Stimulated activated naive CD8-positive, alpha-beta T cell treated with anti-CD3 and anti-CD28 coated beads, Interleukin-15, Interleukin-2, amounts not matched to agents 100 U/mL and 50 U/mL, for 24 hours (primary cell): Measurements from ENCODE around the gene XRN1.
A peak's percentile ranks its signal among the peaks of the same experiment; 100 is the strongest.
"Not testable (repeated sequence)": the region's sequence is repeated elsewhere in the genome, so short reads cannot be mapped to it uniquely, and the experiment has no call there.

ENCODE experiments used
- ATAC-seq: fragments of 150-1000 bp; cut with Tn5 transposase; one replicate; pipeline ENCODE4 v1.10.0; 2021
- DNase-seq: peaks from one replicate; pipeline ENCODE4 v3.0.0; 2021

XRN1 gene

GRCh38 chr3:142447852-142448823 is at the start of gene XRN1:
Gene XRN1 (minus strand): TSS chr3:142448037. CDS start chr3:142447944, 93 bp downstream.
- peak; percentile 97 for DNase-seq
- peak; percentile 96 for ATAC-seq

GRCh38 chr3:142495103-142495502 is 47.3 kb upstream of the XRN1 start:
- ATAC-seq (no peak), DNase-seq (no peak)

GRCh38 chr3:142492184-142492583 is 44.3 kb upstream of the XRN1 start:
- ATAC-seq, result no peak
- DNase-seq, result no peak

- DNase-seq, result no peak
- ATAC-seq, result no peak
Observed at GRCh38 chr3:142489572-142490323, 41.9 kb upstream of the XRN1 start.

GRCh38 chr3:142484912-142485435 is 37.1 kb upstream of the XRN1 start:
- no peak for ATAC-seq

GRCh38 chr3:142481196-142481595 is 33.4 kb upstream of the XRN1 start:
- DNase-seq (no peak), ATAC-seq (no peak)

More at GRCh38 chr3:142484912-142485435, 37.1 kb upstream of the XRN1 start:
- no peak for DNase-seq

- ATAC-seq, result no peak
Observed at GRCh38 chr3:142470826-142471225, 23.0 kb upstream of the XRN1 start.

GRCh38 chr3:142468456-142468855 is 20.6 kb upstream of the XRN1 start:
- no peak for DNase-seq
- ATAC-seq, result no peak

More at GRCh38 chr3:142470826-142471225, 23.0 kb upstream of the XRN1 start:
- DNase-seq, result no peak

GRCh38 chr3:142467768-142468167 is 19.9 kb upstream of the XRN1 start:
- ATAC-seq, result no peak
- DNase-seq, result no peak

- ATAC-seq, result no peak
- DNase-seq, result no peak
Observed at GRCh38 chr3:142460689-142461088, 12.9 kb upstream of the XRN1 start.

- ATAC-seq (no peak), DNase-seq (no peak)
Observed at GRCh38 chr3:142459929-142460328, 12.1 kb upstream of the XRN1 start.

- DNase-seq (no peak), ATAC-seq (no peak)
Observed at GRCh38 chr3:142459096-142459495, 11.3 kb upstream of the XRN1 start.

- DNase-seq (no peak), ATAC-seq (no peak)
Observed at GRCh38 chr3:142450881-142451280, 3.0 kb upstream of the XRN1 start.

- DNase-seq (no peak), ATAC-seq (no peak)
Observed at GRCh38 chr3:142450189-142450588, 2.4 kb upstream of the XRN1 start.

GRCh38 chr3:142447301-142447851 is 461 bp downstream of the XRN1 start:
- ATAC-seq, result peak; percentile 41
- peak; percentile 53 for DNase-seq

- peak; percentile 56 for ATAC-seq
- DNase-seq, result no peak
Observed at GRCh38 chr3:142445816-142446254, 2.0 kb downstream of the XRN1 start.

GRCh38 chr3:142444343-142444742 is 3.5 kb downstream of the XRN1 start:
- no peak for ATAC-seq

GRCh38 chr3:142443060-142443459 is 4.8 kb downstream of the XRN1 start:
- not testable (repeated sequence) for DNase-seq, ATAC-seq

More at GRCh38 chr3:142444343-142444742, 3.5 kb downstream of the XRN1 start:
- DNase-seq, result no peak

GRCh38 chr3:142439499-142440220 is 8.2 kb downstream of the XRN1 start:
- not testable (repeated sequence) for ATAC-seq, DNase-seq

- not testable (repeated sequence) for DNase-seq, ATAC-seq
Observed at GRCh38 chr3:142438096-142438495, 9.7 kb downstream of the XRN1 start.

- DNase-seq (no peak), ATAC-seq (no peak)
Observed at GRCh38 chr3:142436951-142437585, 10.8 kb downstream of the XRN1 start.
